ENCODE data around the gene PPA2.
A peak's percentile ranks its signal among the peaks of the same experiment; 100 is the strongest.

- no peak for TF ChIP-seq EZH2 (IDR thresholded peaks at IDR 0.05; ENCODE audit: low read depth, unreplicated experiment)
- peak; percentile 61 to 87 for TF ChIP-seq CTCF (conservative IDR thresholded peaks at IDR 0.05; ENCODE audit: low read depth in 2 of 2)
- TF ChIP-seq REST (IDR thresholded peaks at IDR 0.05; ENCODE audit: unreplicated experiment), result no peak
These were observed 247 bp upstream of the PPA2 start for GRCh38 chr4:105474099-105474518.
